KMS-11 (cell line): Measurements from ENCODE around the gene GJD3.

Experiments
- H2AFZ ChIP-seq: fragments of 200-600 bp; sonication (generic); 2 replicates; pipeline ENCODE4 v1.6.1; 2016; ENCODE audit warnings: antibody characterized with exemption, mixed run types, low read depth
- H3K27ac ChIP-seq: fragments of 200-600 bp; sonication (generic); 2 replicates; pipeline ENCODE4 v1.6.1; 2016; ENCODE audit warnings: mild to moderate bottlenecking, mixed run types
- H3K27me3 ChIP-seq: fragments of 200-600 bp; sonication (generic); 2 replicates; pipeline ENCODE4 v1.6.1; 2017; ENCODE audit warnings: mild to moderate bottlenecking, low read depth, mixed run types, moderate library complexity; ENCODE audit not compliant: insufficient read depth
- H3K36me3 ChIP-seq: fragments of 200-600 bp; sonication (generic); 2 replicates; pipeline ENCODE4 v1.6.1; 2017; ENCODE audit warnings: mild to moderate bottlenecking, mixed run types; ENCODE audit not compliant: insufficient read depth
- H3K4me1 ChIP-seq: fragments of 200-600 bp; sonication (generic); 2 replicates; pipeline ENCODE4 v1.6.1; 2016; ENCODE audit warnings: mild to moderate bottlenecking, low read depth, mixed run types; ENCODE audit not compliant: poor library complexity, severe bottlenecking
- H3K4me2 ChIP-seq: fragments of 200-600 bp; sonication (generic); 2 replicates; pipeline ENCODE4 v1.7.0; 2016; ENCODE audit warnings: mild to moderate bottlenecking, mixed run types
- H3K4me3 ChIP-seq: fragments of 200-600 bp; sonication (generic); IDR thresholded peaks from 2 replicates; pipeline ENCODE4 v1.6.1; 2017; ENCODE audit warnings: low read depth, low read length, mixed read lengths; ENCODE audit not compliant: insufficient read depth
- H3K79me2 ChIP-seq: fragments of 200-600 bp; sonication (generic); 2 replicates; pipeline ENCODE4 v1.6.1; 2016; ENCODE audit warnings: low read depth, mixed run types; ENCODE audit not compliant: insufficient read depth
- H3K9ac ChIP-seq: fragments of 200-600 bp; sonication (generic); 2 replicates; pipeline ENCODE4 v1.6.1; 2016; ENCODE audit warnings: mild to moderate bottlenecking, mixed run types
- H4K20me1 ChIP-seq: fragments of 200-600 bp; sonication (generic); 2 replicates; pipeline ENCODE4 v1.6.1; 2016; ENCODE audit warnings: mild to moderate bottlenecking, mixed run types; ENCODE audit not compliant: insufficient read depth
- TF ChIP-seq, protein P1 (sequence below): fragments of 200-600 bp; sonication (generic); conservative IDR thresholded peaks from 2 replicates; pipeline ENCODE4 v1.6.1; 2017; ENCODE audit warnings: low read depth, mild to moderate bottlenecking, antibody characterized with exemption, low read length, moderate library complexity, mixed read lengths

GJD3 gene

DNA sequence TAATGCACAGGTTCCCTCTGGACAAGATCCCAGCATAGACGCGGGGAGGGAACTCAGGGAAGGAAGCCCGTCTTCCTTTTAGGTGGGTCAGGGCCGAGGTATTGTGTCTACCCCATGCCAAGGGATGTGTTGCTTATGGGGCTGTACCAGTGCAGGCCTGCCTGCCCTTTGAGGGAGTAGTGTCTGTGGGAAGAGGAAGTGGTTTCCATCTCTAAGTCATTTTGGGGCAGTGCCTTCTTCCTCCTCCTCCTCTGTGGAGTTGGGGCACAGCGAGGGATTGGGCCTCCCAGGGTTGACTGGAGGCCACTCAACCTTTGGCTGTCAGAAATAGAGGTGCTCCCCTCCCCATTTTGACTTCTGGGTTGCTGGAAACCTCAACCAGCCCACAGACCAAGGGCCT lies 26.5 kb downstream of the GJD3 start:
- TF ChIP-seq, protein P1, sequence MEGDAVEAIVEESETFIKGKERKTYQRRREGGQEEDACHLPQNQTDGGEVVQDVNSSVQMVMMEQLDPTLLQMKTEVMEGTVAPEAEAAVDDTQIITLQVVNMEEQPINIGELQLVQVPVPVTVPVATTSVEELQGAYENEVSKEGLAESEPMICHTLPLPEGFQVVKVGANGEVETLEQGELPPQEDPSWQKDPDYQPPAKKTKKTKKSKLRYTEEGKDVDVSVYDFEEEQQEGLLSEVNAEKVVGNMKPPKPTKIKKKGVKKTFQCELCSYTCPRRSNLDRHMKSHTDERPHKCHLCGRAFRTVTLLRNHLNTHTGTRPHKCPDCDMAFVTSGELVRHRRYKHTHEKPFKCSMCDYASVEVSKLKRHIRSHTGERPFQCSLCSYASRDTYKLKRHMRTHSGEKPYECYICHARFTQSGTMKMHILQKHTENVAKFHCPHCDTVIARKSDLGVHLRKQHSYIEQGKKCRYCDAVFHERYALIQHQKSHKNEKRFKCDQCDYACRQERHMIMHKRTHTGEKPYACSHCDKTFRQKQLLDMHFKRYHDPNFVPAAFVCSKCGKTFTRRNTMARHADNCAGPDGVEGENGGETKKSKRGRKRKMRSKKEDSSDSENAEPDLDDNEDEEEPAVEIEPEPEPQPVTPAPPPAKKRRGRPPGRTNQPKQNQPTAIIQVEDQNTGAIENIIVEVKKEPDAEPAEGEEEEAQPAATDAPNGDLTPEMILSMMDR = no peak
- Histone ChIP-seq H3K4me1 (peaks cover 61% of the 10 kb centered on the region), H3K27ac (no peak overlapping the region), H3K4me3 (no peak overlapping the region), H3K36me3 (no peaks in the 10 kb centered on the region), H3K27me3 (no peaks in the 10 kb centered on the region), H3K4me2 (no peak overlapping the region), H3K79me2 (peaks cover 81% of the 10 kb centered on the region), H4K20me1 (peaks cover 13% of the 10 kb centered on the region; the same call in 1 of the 2 replicates), H2AFZ (no peak overlapping the region), H3K9ac (no peak overlapping the region)

- no peak overlapping the region for H3K27ac ChIP-seq
- no peaks in the 10 kb centered on the region for H3K27me3 ChIP-seq
- no peak overlapping the region for H2AFZ ChIP-seq
- H3K79me2 ChIP-seq = peaks cover 81% of the 10 kb centered on the region
- peaks cover 12% of the 10 kb centered on the region; the same call in 1 of the 2 replicates for H4K20me1 ChIP-seq
- TF ChIP-seq, protein P1 = no peak
- no peak overlapping the region for H3K9ac ChIP-seq
- no peak overlapping the region for H3K4me2 ChIP-seq
- no peak overlapping the region for H3K4me3 ChIP-seq
- H3K36me3 ChIP-seq = no peaks in the 10 kb centered on the region
- peaks cover 57% of the 10 kb centered on the region for H3K4me1 ChIP-seq
Observed at GRCh38 chr17:40337351-40337750, 27.2 kb downstream of the GJD3 start.

DNA sequence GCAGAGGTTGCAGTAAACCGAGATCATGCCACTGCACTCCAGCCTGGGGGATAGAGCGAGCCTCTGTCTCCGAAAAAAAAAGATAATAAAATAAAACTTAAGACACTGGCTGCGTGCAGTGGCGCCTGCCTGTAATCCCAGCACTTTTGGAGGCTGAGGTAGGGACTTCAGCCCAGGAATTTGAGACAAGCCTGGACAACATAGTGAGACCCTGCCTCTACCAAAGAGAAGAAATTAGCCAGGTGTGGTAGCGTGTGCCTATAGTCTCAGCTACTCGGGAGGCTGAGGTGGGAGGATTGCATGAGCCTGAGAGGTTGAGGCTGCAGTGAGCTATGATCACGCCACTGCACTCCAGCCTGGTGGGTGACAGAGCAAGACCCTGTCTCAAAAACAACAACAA lies 28.9 kb downstream of the GJD3 start:
- H3K79me2 ChIP-seq = peaks cover 90% of the 10 kb centered on the region
- H3K4me2 ChIP-seq = no peak overlapping the region
- no peak overlapping the region for H3K9ac ChIP-seq
- no peak overlapping the region for H2AFZ ChIP-seq
- no peak overlapping the region for H3K4me3 ChIP-seq
- H3K27me3 ChIP-seq = no peaks in the 10 kb centered on the region
- H3K27ac ChIP-seq = no peak overlapping the region
- no peaks in the 10 kb centered on the region for H3K36me3 ChIP-seq
- TF ChIP-seq, protein P1 = no peak
- peaks cover 68% of the 10 kb centered on the region for H3K4me1 ChIP-seq
- peaks cover 12% of the 10 kb centered on the region; the same call in 1 of the 2 replicates for H4K20me1 ChIP-seq

DNA sequence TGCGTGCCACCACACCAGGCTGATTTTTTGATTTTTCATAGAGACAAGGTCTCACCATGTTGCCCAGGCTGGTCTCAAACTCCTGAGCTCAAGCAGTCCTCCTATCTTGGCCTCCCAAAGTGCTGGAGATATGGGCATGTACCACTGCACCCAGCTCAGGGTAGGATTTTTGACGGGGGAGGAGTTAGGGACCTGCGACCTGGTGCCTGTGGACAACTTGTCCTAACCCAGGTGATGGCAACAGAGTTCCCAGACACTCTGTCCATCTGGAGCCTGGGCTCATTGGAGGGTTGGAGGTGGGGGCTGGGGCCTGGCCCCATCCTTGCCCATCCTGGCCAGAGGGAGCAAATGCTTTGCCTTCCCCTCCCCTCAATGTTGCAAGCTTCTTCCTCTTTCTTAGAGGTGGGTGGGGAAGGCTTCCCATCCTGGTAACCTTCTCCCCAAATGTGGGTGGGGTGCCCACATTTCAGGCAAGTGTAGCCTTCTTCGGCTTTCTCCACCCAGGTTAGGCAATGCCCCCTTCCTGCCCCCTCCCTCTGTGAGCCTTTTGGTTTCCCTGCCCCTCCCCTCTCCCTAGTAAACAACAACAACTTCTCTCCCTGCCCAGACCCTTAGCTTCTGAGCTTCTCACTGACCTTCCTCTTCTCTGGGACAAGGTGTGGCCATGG lies 30.6 kb downstream of the GJD3 start:
- Histone ChIP-seq H3K4me1 (peaks cover 83% of the 10 kb centered on the region), H3K27ac (no peak overlapping the region), H2AFZ (no peak overlapping the region)

More for the DNA sequence above, 30.6 kb downstream of the GJD3 start:
- peaks cover 90% of the 10 kb centered on the region for H3K79me2 ChIP-seq
- H3K4me3 ChIP-seq = no peak overlapping the region
- no peaks in the 10 kb centered on the region for H3K36me3 ChIP-seq
- H3K27me3 ChIP-seq = no peaks in the 10 kb centered on the region
- no peak overlapping the region for H3K9ac ChIP-seq
- H3K4me2 ChIP-seq = no peak overlapping the region
- peaks cover 20% of the 10 kb centered on the region; the same call in 1 of the 2 replicates for H4K20me1 ChIP-seq
- TF ChIP-seq, protein P1 = no peak
